Esophagus squamous epithelium (tissue), 4 donors: Measurements from ENCODE around the gene MIPOL1.
"Not testable (repeated sequence)": the region's sequence is repeated elsewhere in the genome, so short reads cannot be mapped to it uniquely, and the experiment has no call there.

Experiments used
- CTCF ChIP-seq, 6 experiments: fragments of 450-650 bp in 4 of 6; fragments of 200-600 bp in 2 of 6; sonication (generic) in 2 of 6; IDR thresholded peaks; one replicate each; pipeline ENCODE4 v1.5.1; 2016 to 2019; ENCODE audit warnings: antibody characterized with exemption in 6 of 6, mild to moderate bottlenecking in 4 of 6, moderate library complexity in 4 of 6
- POLR2A ChIP-seq, 4 donors: fragments of 450-650 bp; IDR thresholded peaks; one replicate each; pipeline ENCODE4 v1.6.1; 2017; ENCODE audit warnings: antibody characterized with exemption in 4 of 4, mild to moderate bottlenecking in 4 of 4, moderate library complexity in 3 of 4

- TF ChIP-seq CTCF, POLR2A (IDR thresholded peaks at IDR 0.05): not testable (repeated sequence)
These were observed 199.6 kb downstream of the MIPOL1 start for GRCh38 chr14:37397157-37397940.
